T-helper 2 cell treated with Interferon-gamma antibody and Interleukin-4, amounts not matched to agents 100 ng/mL and 5 ng/mL, for 36 hours (primary cell): ENCODE data around the gene CFAP141. TPM values are rescaled to one million over a fixed set of nuclear protein-coding genes. Genes with fewer than 3 reads are reported as not detected.
"Not testable (repeated sequence)": the region's sequence is repeated elsewhere in the genome, so short reads cannot be mapped to it uniquely, and the experiment has no call there.

Experiments
- intact Hi-C: fragments of 100-400 bp; cut with micrococcal nuclease; formaldehyde crosslinking; loops from one replicate; pipeline ENCODE4 v1.15.1; 2023
- total RNA-seq: library from RNA; stranded (reverse); gene quantifications from 2 replicates; pipeline ENCODE4 v1.2.3, GENCODE V29; 2022

The CFAP141 gene
- total RNA-seq, 1 donor from 2014 or later: 0.50 TPM

- intact Hi-C loops: no loop called here
These were observed 6.0 kb upstream of the CFAP141 start for GRCh38 chr1:154212083-154212482.

DNA sequence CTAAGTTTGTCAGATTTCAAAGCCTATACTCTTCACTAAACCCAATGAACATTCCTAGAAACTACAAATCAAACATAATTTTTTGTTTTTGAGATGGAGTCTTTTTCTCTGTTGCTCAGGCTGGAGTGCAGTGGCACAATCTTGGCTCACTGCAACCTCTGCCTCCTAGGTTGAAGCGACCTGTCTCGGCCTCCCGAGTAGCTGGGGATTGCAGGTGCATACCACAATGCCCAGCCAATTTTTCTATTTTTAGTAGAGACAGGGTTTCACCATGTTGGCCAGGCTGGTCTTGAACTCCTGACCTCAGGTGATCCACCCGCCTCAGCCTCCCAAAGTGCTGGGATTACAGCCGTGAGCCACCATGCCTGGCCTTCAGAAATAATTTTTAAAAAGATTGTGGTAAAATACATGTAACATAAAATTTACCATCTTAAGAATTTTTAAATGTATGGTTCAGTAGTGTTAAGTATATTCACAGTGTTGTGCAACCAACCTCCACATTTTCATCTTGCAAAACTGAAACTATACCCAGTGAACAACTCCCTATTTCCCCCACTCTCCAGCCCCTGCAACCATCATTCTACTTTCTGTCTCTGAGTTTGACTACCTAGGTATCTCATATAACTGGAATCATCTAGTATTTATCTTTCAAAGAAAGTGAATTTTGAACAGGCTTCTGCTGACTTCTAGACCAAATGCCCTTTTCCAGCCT, 2.7 kb upstream of the CFAP141 start:
- intact Hi-C loops: no loop called here

DNA sequence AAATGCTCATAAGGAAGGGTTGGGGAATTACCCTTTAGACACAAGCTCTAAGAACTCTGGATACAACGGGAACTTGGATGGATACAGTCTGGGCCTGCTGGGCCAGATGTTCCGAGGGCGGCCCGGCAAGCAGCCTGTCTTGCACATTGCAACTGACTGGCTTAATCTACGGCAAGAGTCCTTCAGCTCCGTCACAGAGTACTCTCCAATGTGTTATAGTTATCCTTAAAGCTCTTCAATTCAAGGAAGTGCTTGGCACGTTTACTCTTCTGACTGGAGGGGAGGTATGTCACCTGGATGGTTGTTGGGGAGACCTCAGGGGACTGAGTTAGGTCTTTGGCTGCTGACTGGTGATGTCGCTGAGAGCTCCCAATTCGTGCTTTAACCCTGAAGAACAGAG, 1.1 kb upstream of the CFAP141 start:
- intact Hi-C loops: no loop called here

- intact Hi-C loops: not testable (repeated sequence)
These were observed 355 bp downstream of the CFAP141 start for GRCh38 chr1:154205778-154206177.

DNA sequence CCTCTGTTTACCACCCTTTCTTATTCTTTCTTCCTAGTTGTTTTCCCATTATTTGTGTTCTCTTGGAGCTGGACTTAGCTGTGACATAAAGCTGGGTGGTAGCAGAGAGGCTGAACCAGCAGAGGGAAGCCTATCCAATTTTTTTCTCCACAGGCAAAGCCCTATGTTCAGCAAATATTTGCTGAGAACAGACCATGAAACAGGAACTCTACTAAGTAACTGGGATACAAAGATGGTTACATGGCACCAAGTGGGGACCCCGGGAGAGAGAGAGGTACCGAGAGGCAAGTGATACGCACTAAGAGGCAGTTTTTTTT, 6.6 kb downstream of the CFAP141 start:
- intact Hi-C loops: loop anchor here (1.0 to 5.0 kb wide), 2 partner anchors 73 to 278 kb away; partner anchors contain the start of gene HAX1

- intact Hi-C loops: loop anchor here (1.0 to 5.0 kb wide), 2 partner anchors 73 to 278 kb away; partner anchors contain the start of gene HAX1
These were observed 7.2 kb downstream of the CFAP141 start for GRCh38 chr1:154198756-154199562.

GRCh38 chr1:154193821-154194220, 12.3 kb downstream of the CFAP141 start:
- intact Hi-C loops: no loop called here

DNA sequence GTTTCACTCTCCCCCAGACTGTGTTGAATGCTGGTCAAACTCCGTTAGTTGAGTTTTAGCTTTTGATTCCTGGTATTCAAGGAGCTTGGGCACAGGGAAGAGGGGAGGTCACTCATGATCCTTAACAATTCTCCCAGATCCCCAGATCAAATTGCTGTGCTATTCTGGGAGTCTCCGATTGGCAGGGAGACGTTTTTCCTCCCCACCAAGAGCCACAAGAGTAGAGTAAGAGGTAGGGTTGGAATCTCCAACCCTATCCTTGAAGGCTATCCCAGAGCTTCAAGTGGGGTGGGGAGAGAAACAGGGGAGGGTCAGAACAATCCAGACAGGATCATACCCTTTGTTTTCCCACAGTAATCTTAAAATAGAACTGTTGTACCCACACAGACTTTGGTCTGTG, 13.7 kb downstream of the CFAP141 start:
- intact Hi-C loops: no loop called here

DNA sequence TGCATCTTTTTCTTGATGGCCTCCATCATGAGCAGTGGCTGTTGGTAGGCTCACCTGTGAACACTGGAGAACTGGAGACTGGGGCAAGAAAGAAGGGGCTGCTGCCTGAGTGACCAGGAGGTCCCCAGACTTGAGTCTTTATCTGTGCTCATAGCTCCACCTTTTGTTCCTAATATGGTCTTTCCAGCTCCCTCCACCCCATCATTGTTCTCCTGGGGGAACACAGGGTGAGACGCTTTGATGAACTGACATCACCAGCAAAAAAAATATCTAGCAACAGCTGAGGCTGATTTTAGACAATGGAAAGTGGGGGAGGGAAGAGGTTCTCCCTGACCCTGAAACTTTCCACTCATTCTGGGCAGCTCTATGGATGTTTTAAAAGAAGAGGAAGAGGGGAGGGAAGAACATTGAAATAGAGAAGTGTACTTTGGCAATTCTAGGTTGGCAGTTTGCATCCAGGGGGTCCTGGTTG, 14.1 kb downstream of the CFAP141 start, which contains the start of gene TPM3:
Gene TPM3, minus strand, starts transcription at position 111 of the 472 bp plus-strand sequence. Its CDS starts 82 bp downstream, at position 29.
- intact Hi-C loops: no loop called here

DNA sequence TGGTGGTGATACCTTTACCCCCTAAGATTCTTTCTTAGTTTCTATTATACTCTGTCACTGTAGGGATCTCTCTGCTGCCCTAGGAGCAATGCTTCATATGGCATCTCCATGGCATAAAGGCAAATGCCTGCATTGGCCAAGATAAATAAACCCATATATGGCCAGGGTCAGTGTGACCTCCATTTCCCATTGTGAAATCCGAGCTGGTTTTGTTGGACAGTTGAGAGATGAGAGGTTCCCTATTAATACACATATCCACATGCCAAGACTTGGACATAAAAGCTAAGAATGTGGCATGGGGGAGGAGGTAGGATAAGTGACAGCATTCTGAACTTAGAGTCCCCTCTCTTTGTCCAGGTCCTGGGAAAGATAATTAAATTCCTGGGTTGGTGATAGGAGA, 15.6 kb downstream of the CFAP141 start:
- intact Hi-C loops: no loop called here

GRCh38 chr1:154186852-154187501, 19.2 kb downstream of the CFAP141 start:
- intact Hi-C loops: loop anchor here (1.0 kb wide), 1 partner anchor 85 kb away; the partner anchor contains the start of gene HAX1

DNA sequence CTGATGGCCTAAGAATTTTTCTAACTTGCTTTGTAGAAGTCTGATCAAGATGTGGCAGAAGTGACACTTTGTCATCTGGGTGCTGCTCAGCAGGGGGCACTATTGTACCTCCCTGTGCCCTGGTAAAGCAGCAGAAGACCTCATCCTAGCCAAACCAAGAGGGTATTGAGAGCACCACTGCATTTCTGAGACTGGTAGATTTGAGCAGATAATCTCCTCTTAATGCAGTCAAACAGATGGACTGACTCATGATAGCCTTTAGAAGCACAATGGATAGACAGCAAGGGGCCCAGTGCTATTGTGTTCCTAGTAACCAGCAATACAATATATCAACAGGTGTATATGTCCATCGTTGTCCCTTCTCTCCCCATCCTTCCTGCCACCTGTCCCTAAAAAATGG, 20.0 kb downstream of the CFAP141 start:
- intact Hi-C loops: loop anchor here (1.0 kb wide), 1 partner anchor 86 kb away; the partner anchor contains the start of gene HAX1

- intact Hi-C loops: loop anchor here (2.0 kb wide), 1 partner anchor 146 kb away; no protein-coding TSS in a partner anchor
These were observed 22.9 kb downstream of the CFAP141 start for GRCh38 chr1:154183046-154183915.

DNA sequence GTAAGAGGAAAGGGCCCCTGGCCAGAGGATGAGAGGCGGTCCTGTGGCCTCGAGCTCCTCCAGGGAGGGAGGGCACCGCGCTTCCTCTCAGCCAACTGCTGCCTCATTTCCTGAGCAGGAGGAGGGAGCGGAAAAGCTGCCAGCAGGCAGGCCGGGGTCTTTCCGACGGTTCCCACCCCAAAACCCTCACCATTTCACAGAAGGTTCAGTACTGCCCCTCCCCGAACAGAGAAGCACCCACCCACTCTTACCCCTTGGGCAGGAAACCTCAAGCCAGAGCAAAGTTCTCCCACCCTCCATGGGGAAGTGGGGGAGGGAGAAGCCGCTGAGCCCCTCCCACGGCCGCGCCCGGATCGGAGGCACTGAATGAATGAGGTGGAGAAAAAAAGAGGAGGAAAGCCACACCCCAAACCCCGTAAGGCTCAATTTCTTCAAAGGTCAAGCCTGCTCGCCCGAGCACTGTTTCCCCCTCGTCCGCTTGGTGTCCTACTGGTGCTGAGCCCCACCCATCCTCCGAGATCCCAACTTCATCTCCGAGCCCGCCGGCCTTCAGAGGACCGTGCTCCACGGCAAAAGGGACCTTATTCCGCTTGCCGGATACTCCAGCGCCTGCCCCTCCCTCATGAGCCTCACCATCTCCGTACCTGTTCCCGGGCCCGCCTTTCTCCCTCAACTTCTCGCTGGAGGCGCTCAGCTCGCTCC, 23.6 kb downstream of the CFAP141 start:
- intact Hi-C loops: loop anchor here (1.0 to 2.0 kb wide), 5 partner anchors 24 to 259 kb away; partner anchors contain the start of gene RPS27

DNA sequence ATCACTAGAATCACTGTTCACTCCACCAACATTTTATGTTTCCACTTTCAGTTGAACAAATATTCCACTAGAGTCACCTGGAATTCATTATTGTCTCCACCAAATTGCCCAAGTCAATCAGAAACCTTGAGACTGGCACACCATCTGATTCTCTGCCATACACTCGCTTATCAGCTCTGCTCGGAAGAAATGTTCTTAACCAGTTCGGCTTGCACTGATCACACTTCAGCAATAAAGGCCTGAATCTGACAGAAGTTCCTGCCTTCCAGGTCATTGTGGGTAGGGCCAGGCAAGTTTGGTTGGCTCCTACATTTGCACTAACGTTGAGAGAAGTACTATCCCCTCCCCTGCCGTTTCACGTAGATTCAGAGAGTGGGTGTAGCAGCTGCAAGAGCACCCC, 24.2 kb downstream of the CFAP141 start:
- intact Hi-C loops: loop anchor here (1.0 to 2.0 kb wide), 5 partner anchors 24 to 259 kb away; partner anchors contain the start of gene RPS27

DNA sequence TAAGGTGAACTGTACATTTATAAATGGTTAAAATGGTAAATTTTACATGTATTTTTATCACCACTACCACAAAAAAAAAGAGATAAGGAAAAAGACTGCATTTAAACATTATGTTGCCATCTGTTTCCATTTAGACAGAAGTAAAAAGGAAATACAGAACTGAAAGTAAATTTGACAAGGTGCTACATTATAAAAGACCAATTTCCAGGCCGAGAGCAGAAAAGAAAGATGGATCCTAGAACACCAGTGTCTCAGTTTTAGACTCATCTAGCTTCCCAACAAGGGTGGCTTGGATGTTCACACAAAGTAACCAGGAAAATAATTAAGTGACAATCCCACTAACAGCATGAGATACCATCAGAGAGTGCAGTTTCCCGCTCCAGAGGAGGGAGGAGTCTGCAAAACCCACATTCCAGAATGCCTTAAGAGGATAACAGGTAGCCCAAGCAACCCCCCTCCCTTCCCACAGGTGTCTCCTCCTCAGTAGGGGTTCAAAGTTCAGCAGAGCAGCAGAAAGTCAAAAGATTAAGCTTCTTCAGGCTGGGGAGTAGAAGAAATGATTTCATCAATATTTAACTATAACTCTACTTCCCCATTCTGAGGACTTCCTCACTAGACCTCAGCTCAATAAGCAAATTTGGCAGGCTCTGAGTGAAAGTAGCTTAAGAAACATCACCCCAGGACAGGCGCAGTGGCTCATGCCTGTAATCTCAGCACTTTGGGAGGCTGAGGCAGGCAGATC, 26.0 kb downstream of the CFAP141 start:
- intact Hi-C loops: no loop called here

DNA sequence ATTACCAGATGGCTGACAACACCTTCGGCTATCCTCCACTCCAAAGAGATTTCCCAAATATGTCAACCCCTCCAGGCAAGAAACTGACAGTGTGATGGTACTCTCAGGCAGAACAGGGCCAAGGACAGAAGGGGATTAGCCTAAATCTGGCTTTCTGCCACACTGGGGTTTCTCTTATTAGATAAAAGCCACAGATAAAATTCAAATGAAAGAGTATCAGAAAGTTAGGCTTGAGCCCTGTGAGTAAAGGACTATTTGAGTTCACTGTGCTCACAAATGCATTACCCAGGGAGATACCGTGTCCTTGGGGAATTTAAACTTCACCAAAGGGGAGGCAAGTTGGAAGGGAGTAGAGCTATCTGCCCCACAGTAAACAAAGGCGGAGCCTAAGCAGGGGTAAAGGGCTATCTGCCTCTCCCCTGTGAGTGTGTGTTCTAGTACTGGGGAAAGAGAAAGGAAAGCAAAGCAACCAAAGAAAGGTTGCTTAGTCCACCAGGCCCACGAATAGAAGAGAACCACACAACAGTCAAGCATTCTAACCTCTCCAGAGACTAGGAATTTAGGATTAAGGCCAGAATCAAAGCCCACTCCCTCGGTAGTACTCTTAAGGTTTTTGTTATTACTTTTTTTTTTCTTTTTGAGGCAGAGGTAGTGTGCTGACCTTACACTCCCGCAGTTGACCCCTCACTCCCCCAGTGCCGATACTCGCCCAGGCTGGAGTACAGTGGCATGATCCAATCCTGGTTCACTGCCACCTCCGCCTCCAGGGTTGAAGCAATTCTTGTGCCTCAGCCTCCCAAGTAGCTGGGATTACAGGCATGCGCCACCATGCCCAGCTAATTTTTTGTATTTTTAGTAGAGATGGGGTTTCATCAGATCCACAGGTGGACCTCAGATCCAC, 27.0 kb downstream of the CFAP141 start:
- intact Hi-C loops: no loop called here

GRCh38 chr1:154178013-154178412, 28.1 kb downstream of the CFAP141 start:
- intact Hi-C loops: no loop called here
